GM19467 (cell line): ENCODE data around the gene SEC14L6.

Source experiments
- ATAC-seq: cut with Tn5 transposase; IDR thresholded peaks from one replicate; pipeline ENCODE4 v1.9.1; 2021; ENCODE audit warnings: mild to moderate bottlenecking, moderate library complexity; ENCODE audit not compliant: unreplicated experiment

SEC14L6 gene

DNA sequence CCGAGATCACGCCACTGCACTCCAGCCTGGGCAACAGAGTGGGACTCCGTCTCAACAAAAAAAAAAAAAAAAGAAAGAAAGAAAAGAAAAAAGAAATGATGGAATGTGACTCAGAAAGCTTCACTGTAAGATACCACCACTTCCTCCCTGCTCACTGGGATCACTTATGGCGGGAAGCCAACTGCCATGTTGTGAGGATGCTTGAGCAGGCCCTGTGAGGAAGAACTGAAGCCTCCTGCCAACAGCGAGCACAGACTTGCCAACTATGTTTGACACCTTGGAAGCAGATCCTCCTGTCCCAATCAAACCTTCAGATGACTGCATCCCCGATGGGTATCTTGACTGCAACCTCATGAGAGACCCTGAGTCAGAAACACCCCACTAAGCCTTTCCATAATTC is 8.3 kb downstream of the SEC14L6 start:
- ATAC-seq = no peak

DNA sequence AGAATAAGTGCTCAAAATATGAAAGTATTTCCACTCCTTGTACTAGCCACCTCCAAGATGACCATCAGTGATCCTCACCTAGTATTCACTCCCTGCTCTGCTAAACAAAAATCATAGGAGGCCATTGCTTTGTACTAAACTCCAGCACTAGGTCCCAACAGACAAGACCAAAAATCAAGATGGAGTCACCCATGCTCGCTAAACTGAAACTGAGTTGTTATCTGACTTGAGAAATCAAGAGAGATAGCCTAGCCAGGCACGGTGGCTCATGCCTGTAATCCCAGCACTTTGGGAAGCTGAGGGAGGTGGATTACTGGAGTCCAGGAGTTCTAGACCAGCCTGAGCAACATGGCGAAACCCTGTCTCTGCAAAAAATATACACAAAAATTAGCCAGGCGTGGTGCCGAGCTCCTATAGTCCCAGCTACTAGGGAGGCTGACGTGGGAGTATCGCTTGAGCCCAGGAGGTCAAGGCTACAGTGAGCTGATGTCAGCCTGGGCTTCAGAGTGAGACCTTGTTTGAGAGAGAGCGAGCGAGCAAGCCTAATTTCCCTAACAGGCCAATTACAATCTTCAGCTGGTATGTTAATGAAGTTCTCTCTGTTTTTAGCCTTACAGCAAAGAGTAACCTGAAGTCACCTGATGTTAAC is 9.3 kb downstream of the SEC14L6 start:
- ATAC-seq = no peak

DNA sequence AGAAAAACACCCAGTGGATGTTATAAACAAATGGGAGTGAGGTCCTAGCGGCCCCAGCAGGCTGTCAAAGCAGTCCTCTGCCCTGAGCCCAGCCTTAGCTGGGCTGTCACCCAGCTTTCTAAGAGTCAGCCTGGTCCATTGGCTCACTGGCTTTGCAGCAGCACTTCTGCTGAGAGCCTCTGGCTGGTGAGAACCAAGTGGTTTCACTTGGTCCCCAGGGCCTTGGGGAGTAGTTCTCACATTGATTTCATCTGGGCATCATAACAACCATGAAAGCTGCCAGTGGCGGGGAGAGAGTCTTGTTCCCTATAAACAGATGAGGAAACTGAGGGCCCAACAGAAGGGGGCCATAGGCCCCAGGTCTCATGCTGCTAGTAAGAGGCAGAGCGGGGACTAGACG is 11.4 kb downstream of the SEC14L6 start:
- ATAC-seq = no peak

DNA sequence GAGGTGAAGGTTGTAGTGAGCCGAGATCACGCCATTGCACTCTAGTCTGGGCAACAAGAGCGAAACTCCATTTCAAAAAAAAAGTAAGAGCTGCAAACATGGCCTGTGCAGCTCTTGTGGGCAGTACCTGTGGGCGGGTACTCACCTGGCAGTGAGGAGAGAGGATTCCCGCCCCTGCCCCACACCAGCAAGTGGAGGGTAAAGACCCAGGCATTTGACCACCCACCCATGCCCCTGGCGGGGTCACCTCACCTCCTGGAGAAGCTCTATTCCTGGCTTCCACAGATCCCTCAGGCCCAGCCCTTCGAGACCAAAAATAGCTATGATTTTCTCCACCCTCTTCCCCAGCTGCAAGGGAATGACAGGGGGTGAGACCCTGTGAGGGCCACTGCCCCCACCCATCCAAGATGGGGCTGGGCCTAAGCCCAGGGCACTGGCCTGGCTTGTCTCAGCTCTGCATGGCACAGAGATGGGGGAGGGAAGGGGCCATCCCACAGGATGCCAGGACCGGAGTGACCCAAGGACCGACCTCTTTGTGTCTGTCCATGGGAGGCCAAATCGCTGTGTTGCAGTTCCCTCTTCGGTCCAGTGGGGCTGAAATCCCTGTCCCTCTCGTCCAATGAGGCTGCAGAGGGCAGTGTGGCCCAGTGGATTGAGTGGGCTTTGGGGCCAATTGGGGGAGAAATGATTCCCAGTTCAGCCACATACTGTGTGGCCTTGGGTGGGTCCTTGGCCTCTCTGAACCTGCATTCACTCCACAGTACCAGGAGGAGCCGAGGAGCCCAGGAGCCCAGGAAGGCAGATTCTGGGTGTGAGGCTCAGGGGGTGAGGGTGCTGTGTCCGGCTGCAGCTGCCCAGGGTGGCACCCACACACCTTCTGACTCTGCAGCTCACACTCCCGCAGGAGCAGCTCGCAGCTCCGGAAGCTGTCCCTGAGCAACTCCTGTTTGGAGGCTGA is 14.6 kb downstream of the SEC14L6 start:
- ATAC-seq = no peak

DNA sequence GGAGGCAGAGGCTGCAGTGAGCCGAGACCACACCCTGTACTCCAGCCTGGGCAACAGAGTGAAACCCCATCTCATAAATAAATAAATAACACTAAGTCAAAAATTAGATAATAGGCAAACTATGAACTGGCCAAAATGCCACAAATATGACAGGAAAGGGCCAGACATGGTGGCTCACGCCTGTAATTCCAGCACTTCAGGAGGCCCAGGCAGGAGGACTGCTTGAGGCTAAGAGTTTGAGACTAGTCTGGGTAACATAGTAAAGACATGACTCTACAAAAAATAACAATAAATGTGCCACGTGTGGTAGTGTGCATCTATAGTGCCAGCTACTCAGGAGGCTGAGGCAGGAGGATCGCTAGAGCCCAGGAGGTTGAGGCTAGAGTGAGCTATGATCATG is 19.9 kb downstream of the SEC14L6 start:
- no peak for ATAC-seq

DNA sequence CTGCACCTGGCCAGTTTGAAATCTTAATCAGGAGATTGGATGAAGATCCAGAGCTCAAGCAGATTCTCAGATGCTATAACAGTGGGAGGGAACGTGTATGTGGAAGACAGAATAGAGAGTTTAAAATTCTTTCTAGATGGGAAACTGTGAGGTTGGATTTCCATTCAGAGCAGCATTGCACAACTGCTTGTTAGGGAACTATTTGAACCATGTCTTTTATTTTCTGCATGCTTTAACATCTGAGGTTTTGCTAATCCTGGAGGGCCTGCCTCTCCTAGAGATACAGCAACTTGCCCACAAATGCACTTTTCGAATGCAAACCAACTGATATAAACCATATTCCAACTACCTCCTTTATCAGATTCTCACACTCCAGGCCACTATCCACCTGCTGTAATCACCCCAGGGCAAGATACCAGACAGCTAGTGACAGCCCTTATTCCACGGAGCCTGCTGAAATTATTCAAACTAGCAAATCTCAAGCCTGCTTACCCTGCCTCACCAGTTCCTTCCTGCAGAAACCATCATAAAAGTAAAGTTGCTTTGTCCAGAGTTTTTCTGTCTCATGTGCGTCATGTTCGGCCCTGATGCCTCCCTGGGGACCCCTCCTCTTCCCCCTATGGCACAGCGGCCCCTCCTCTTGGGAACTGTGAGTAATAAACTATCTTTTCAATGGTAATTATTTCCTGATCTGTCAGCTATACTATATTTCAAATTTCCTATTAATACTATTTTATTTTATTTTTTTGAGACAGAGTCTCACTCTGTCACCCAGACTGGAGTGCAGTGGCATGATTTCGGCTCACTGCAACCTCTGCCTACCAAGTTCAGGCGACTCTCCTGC is 22.7 kb downstream of the SEC14L6 start:
- no peak for ATAC-seq

DNA sequence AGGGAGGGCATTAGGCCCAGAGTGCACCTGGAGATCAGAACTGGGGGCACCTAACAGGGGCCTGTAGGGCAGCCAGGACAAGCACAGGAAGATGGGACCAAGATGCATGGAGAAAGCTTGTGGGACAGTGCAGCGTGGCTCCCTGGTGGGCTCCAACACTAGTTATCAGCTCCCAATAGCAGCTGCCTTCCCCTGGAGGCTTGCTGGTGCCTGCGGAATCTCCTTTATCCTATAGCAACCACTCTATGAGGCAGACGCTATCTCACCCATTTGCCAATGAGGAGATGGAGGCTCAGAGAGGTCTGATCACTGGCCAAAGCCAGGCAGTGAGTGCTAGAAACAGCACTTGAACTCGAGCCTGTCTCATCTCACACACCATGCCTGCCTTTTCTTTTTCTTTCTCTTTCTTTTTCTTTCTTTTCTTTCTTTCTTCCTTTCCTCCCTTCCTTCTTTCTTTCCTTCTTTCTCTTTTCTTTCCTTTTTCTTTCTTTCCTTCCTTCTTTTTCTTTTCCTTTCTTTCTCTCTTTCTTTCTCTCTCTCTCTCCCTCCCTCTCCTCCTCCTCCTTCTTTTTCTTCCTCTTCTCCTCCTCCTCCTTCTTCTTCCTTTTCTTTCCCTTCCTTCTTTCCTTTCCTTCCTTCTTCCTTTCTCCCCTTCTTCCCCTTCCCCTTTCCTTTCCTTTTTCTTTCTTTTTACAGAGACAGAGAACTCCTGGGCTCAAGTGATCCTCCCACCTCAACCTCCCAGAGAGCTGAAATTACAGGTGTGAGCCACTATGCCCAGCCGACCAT is 25.0 kb downstream of the SEC14L6 start:
- no peak for ATAC-seq

DNA sequence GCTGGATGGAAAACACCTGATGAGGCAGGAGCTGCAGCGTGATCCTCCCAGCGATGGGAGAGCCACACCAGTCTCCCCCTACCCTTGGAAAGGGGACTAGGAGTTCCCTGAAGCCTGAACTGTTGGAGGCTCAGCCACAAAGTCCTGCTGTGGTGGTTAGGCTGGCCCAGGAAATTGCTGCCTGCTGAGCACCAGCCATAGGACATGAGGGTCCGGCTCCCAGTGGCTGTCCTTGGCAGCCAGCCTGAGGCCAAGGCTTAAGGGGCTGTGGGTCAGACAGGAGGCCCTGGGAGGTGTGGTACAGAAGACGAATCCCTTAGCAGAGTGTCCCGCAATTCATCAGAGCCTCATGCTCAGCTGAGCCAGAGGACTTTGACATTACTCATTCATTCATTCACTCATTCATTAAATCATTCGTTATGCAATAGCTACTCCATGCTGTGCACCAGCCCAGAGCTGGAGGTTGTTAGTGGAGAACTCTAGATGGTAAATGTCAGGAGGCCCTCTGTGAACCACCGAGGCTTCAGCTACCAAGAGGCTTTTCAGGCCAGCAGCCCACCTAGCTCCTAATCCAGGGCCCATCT is 26.6 kb downstream of the SEC14L6 start:
- no peak for ATAC-seq

DNA sequence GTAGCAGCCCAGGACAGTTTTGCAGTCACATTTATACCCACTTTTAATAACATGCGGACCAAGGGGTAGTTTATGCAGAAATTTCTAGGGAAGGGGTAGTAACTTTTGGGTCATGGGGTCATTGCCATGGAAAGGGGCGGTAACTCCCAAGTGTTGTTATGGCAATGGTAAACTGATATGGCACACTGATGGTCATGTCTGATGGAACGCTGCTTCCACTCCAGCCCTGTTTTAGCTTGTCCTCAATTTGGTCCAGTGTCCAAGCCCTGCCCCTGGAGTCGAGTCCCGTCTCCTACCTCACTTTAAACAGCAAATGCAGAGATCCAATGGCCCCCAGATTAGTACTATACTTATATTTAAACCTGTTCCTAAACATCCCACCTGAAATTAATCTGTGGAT is 29.8 kb downstream of the SEC14L6 start:
- ATAC-seq = no peak

DNA sequence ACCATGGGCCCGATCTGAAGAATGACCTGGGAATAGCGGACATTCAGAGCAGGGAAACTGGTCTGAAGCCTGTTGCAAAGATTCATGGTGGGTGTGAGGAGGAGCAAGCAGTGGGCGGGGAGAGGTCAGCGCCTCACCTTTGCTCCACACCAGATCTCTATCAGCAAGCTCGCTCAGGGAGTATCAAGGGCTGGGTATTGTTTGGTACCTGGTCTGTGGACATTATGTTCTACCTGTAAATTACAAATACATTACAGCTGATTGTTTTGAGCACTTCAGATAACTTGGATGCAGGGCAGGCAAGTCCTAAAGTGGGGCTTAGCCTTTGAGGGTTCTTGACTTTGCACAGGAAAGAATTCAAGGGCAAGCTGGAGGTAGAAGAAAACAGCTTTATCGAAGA is 30.3 kb downstream of the SEC14L6 start:
- ATAC-seq = no peak

DNA sequence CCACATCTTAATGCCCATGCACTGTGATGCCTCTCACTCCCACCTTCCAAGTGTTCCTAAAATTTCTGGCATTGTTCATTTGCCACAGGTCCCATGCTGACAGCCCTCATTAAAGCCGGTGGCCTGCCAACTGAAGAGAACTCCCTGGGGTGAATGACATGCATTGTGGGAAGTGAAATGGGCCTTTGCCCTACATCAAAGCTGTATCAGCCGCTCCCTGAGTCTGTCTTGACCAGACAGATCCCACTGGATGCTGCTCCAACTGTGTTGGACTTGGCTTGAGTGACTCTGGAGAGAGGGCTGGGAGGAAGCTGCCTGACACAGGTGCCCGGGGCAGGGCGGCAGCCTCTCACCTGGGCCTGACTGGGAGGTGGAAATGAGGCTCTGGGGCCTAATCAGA is 32.3 kb downstream of the SEC14L6 start:
- no peak for ATAC-seq

DNA sequence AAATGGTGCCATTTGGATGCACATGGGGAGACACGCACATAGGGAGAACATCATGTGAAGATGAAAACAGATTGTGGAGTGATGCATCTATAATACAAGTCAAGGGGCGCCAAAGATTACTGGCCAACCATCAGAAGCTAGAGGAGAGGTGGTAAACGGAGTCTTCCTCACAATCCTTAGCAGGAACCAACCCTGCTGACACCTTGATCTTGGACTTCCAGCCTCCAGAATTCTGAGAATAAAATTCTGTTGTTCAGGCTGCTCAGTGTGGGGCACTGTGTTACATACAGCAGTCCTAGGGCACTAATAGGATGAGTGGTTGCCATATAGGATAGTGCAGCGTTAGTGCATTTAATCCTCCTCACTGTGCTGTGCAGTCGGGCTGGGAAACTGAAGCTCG is 33.1 kb downstream of the SEC14L6 start:
- ATAC-seq = no peak

DNA sequence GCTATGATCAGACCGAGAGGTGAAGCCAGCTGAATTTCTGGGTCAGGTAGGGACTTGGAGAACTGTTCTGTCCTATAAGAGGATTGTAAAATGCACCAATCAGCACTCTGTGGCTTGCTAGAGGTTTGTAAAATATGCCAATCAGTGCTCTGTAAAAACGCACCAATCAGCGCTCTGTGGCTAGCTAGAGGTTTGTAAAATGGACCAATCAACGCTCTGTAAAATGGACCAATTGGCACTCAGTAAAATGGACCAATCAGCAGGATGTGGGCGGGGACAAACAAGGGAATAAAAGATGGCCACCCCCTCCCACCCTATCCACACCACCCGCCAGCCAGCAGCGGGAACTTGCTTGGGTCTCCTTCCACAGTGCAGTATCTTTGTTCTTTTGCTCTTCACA is 34.6 kb downstream of the SEC14L6 start:
- no peak for ATAC-seq

DNA sequence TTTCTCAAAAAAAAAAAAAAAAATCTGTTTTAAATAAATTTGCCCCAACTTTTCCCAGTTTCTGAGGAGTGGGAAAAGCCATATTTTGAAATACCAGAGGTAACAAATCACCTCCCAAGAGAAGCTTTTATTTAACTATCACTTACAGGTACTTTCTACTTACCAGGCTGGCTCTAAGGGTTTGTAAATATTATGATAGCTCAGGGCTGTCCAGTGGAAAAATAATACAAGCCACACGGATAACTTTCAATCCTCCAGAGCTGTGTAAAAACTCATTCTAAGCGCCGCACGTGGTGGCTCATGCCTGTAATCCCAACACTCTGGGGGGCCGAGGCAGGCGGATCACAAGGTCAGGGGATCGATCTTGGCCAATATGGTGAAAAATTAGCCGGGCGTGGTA is 35.4 kb downstream of the SEC14L6 start:
- ATAC-seq = no peak

DNA sequence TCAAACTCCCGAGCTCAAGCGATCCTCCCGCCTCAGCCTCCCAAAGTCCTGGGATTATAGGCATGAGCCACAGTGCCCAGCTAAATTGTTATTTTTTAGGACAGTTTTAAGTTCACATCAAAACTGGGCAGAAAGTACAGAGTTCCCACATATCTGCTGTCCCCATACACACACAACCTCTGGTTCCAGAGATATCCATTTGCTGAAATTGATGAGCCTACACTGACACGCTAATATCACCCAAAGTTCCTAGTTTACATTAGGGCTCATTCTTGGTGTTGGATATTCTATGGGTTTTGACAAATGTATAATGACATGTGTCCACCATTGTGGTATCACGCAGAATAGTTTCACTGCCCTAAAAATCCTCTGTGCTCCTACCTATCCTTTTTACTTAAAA is 38.3 kb downstream of the SEC14L6 start:
- no peak for ATAC-seq

DNA sequence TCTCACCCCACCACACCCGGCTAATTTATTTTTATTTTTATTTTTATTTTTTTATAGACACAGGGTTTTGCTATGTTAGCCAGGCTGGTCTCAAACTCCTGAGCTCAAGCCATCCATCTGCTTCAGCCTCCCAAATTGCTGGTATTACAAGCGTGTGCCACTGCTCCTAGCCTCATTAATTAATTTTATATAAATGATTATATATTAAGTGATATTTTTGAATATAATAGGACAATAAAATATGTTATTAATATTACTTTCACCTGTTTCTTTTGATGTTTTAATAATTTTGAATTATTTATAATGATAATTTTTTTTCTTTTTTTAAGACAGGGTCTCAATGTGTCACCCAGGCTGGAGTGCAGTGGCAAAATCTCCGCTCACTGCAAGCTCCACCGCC is 38.9 kb downstream of the SEC14L6 start:
- ATAC-seq = no peak

DNA sequence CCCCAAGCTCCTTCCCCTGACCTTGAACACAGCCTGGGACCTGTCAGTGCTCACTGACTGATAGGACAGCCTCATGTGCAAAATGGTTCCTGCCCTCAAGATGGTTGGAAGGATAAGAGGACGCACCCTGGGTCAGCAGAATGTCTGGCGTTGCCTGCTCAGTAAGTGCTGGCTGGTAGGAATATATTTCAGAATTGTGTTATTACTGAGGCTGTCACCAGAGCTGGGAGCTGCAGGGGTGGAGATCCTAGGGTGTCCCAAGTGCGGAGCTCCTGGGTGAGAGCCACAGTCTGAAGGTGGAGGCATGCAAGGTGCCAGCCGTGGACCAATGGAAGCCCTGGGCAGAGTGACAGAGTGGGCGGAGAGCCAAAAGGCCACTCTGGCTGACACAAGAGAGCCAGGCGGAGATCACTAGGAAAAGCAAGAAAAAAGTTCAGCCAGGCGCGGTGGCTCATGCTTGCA is 40.0 kb downstream of the SEC14L6 start:
- no peak for ATAC-seq

DNA sequence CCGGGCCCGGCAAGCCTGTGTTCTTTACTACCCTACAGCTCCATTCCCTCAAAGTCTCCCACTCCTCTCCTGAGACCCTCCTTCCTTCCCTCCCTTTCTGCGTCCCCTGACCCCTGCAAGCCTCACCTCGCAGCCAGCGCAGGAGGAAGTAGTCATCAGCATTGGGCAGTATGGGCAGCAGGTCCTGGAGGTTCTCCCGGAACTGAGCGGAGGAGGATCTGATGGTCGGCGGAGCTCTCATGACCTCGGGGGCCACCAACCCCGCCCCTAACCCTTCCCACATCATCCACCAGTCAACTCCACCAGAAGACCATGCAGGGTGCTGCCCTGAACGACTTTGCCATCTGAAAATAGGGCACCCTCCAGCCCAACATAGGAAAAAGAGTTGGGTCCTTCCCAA is 43.0 kb downstream of the SEC14L6 start:
- ATAC-seq = no peak

DNA sequence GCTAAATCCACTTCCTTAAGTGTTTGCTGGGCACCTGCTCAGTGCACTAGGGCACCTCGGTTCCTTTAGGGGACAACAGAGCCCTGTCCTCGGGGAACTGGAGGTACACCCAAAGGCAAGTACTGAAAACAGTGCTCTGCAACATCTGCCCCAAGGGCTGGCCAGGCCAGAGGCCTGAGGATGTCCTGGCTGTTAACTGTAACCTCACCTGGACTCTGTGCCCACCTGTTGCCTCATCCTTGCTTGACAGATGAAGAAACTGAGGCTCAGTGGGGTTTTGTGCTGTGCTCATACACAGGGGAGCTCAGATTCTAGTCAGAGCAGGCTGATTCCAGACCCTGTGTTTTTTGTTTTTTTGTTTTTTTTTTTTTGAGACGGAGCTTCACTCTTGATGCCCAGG is 43.6 kb downstream of the SEC14L6 start:
- ATAC-seq = no peak

DNA sequence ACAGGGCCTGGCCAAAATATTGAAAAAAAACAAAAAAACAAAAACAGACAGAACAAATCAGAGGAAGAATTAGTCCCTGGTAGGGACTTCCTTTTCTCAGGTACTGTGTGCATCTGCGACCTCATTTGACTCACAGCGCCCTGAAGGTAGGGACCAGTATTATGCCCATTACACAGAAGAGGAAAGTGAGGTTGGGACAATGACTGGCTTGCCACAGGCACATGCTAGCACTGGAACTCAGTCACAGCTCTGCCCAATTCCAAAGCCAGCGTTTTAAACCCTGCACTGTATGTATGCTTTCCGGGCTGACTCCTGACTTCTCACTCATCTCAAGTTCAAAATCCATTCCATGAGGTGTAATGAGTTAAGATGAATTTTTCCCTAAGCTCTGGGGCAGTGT is 44.4 kb downstream of the SEC14L6 start:
- no peak for ATAC-seq
